Lung (tissue), 12 donors: ENCODE data around the gene CYSRT1. TPM values are rescaled to one million over a fixed set of nuclear protein-coding genes. Genes with fewer than 3 reads are reported as not detected.

Experiments
- ATAC-seq: fragments of 200-7000 bp; cut with Tn5 transposase; one replicate; pipeline ENCODE4 v1.9.1; 2020; ENCODE audit warnings: moderate number of reproducible peaks; ENCODE audit not compliant: insufficient read depth, low FRiP score
- DNase-seq, 3 donors: peaks; one replicate each; pipeline ENCODE4 v3.0.0-alpha.2; 2013 to 2017
- H3K27ac ChIP-seq, 2 donors: one replicate each; pipeline ENCODE4 v1.5.1; 2013; ENCODE audit warnings: mild to moderate bottlenecking in 2 of 2, moderate library complexity in 2 of 2, control low read depth in 1 of 2, inconsistent platforms in 1 of 2, low read depth in 1 of 2, low read length in 1 of 2
- H3K27me3 ChIP-seq, 3 donors: one replicate each; pipeline ENCODE4 v1.5.1; 2013; ENCODE audit warnings: low read length in 2 of 3; ENCODE audit not compliant: control insufficient read depth in 3 of 3, insufficient read depth in 3 of 3
- H3K36me3 ChIP-seq, 4 donors: one replicate each; pipeline ENCODE4 v1.5.1; 2013; ENCODE audit warnings: low read length in 4 of 4, mild to moderate bottlenecking in 1 of 4, moderate library complexity in 1 of 4; ENCODE audit not compliant: control insufficient read depth in 4 of 4, insufficient read depth in 4 of 4
- H3K4me1 ChIP-seq, 5 donors: one replicate each; pipeline ENCODE4 v1.5.1; 2013; ENCODE audit warnings: low read length in 5 of 5, mild to moderate bottlenecking in 2 of 5, moderate library complexity in 1 of 5; ENCODE audit not compliant: control insufficient read depth in 5 of 5, insufficient read depth in 5 of 5
- H3K4me3 ChIP-seq: one replicate; pipeline ENCODE4 v1.5.1; 2013; ENCODE audit warnings: mild to moderate bottlenecking, control low read depth, moderate library complexity
- H3K9ac ChIP-seq, 2 donors: one replicate each; pipeline ENCODE4 v1.5.1; 2013; ENCODE audit warnings: low read length in 2 of 2, control low read depth in 1 of 2; ENCODE audit not compliant: insufficient read depth in 1 of 2
- H3K9me3 ChIP-seq, 4 donors: one replicate each; pipeline ENCODE4 v1.5.1; 2013; ENCODE audit warnings: low read length in 3 of 4, mild to moderate bottlenecking in 1 of 4, moderate library complexity in 1 of 4; ENCODE audit not compliant: control insufficient read depth in 4 of 4, insufficient read depth in 3 of 4
- CTCF ChIP-seq: IDR thresholded peaks from 2 replicates; pipeline ENCODE4 v1.5.1; 2012; ENCODE audit warnings: mild to moderate bottlenecking; ENCODE audit errors: control extremely low read depth, extremely low read depth
- WGBS, 2 donors: extraction: QIAGEN DNeasy Blood & Tissue Kit; methylation state at CpG; one replicate each; pipeline ENCODE4 v1.1.7; 2013; 5-methylcytosine and 5-hydroxymethylcytosine counted together
- polyA plus RNA-seq, 2 donors: library from polyadenylated mRNA; stranded (reverse); fragments of 200-250 nt; gene quantifications; one replicate each; pipeline ENCODE4 v1.2.1, GENCODE V29; 2013
- total RNA-seq, 2 donors: library from RNA; depleted of rRNA in 1 of 2; stranded (reverse); fragments of >200 nt in 1 of 2; gene quantifications; one replicate each; pipeline ENCODE4 v1.2.1, GENCODE V29; 2014 to 2021
- donor health status: control.
- donor health status: control.
- donor health status: Bipolar disorder and iron deficiency.
- donor health status: healthy.
- donor health status: DM: yes; HTN: yes; CAD: no.

Gene CYSRT1
- total and polyA plus RNA-seq, 4 donors: 0.70 to 2.7 (median 0.92) TPM; not detected in 1

DNA sequence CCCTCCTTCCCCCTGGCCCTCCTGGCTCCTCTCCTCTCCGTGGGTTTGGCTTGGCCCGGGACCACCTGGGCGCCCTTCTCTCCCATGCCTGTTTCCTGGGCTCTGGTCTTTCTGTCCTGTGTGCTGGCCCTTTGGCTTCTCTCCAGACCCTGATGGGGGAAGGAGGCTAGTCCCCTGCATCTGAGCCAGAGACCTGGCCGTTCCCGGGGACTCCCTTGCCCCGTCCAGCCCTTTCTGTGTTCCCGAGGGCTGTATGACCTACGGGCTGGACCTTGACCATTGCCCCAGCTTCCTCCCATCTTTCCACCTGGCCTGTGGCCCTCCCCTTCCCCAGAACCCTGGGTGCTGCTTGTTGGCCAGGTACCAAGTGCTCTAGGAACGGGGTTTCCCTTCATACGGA lies 38.5 kb downstream of the CYSRT1 start:
- H3K9ac ChIP-seq: no peak overlapping the region
- H3K36me3 ChIP-seq: peaks cover 12 to 43% (median 19%) of the 10 kb centered on the region in 4 donors
- no peaks in the 10 kb centered on the region for H3K9me3 ChIP-seq
- TF ChIP-seq CTCF: no peak
- no peak overlapping the region for H3K4me3 ChIP-seq
- DNase-seq (no peak), ATAC-seq (no peak)
- H3K27ac ChIP-seq: no peak overlapping the region
- H3K27me3 ChIP-seq: no peaks in the 10 kb centered on the region
- WGBS, 2 donors: 82 to 85% methylated on average over 10 of the region's 10 CpGs
- peaks cover 0 to 5% (median 0%) of the 10 kb centered on the region in 5 donors for H3K4me1 ChIP-seq

DNA sequence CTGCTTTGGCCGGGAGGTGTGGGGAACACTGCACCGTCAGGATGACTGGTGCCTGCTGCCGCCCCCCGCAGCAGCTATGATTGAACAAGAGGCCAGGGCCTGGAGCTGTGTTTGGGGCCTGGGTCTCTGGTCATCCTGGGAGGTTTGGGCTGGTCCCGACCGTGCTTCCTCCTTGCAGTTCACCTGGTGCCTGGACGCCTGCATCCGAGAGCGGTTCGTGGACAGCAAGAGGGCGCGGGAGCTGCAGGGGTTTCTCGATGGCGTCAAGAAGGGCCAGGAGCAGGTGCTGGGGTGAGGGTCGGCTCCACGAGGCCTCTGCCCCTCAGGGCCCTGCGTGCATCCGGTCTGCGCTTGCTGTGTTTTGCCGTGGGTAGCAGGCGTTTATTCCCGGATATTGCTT lies 39.1 kb downstream of the CYSRT1 start:
- WGBS, 2 donors: 95 to 97% methylated on average over 22 of the region's 22 CpGs
- H3K9me3 ChIP-seq: no peaks in the 10 kb centered on the region
- peaks cover 7 to 41% (median 17%) of the 10 kb centered on the region in 4 donors for H3K36me3 ChIP-seq
- ATAC-seq: no peak
- TF ChIP-seq CTCF: no peak
- H3K4me3 ChIP-seq: no peak overlapping the region
- H3K27me3 ChIP-seq: no peaks in the 10 kb centered on the region
- no peak overlapping the region for H3K27ac ChIP-seq
- H3K9ac ChIP-seq: no peak overlapping the region
- peaks cover 0 to 10% (median 3%) of the 10 kb centered on the region in 5 donors for H3K4me1 ChIP-seq
- DNase-seq: no peak

GRCh38 chr9:137265496-137266161 lies 40.7 kb downstream of the CYSRT1 start:
- Histone ChIP-seq H3K27me3 (no peaks in the 10 kb centered on the region), H3K9ac (no peak overlapping the region), H3K4me3 (no peak overlapping the region), H3K9me3 (no peaks in the 10 kb centered on the region), H3K36me3 (peaks cover 8 to 38% (median 14%) of the 10 kb centered on the region in 4 donors), H3K27ac (no peak overlapping the region), H3K4me1 (peaks cover 0 to 14% (median 4%) of the 10 kb centered on the region in 5 donors)
- DNase-seq (no peak), ATAC-seq (no peak)
- WGBS, 2 donors: 93 to 95% methylated on average over 29 of the region's 29 CpGs
- no peak for TF ChIP-seq CTCF

DNA sequence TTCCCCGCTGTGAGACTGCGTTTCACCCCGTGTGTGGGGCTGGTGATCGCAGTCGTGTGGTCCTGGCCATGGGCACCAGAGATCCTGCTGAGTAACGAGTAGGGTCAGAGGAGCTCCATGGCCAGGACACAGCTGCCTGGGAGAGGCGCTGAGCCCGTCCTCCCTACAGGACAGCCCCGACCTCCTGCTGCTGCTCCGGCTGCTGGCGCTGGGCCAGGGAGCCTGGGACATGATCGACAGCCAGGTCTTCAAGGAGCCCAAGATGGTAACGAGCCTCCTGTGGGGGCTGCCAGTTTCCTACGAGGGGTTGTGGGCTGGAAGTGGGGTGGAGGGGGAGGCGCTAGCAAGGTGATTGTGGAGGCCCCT lies 41.2 kb downstream of the CYSRT1 start:
- H3K9me3 ChIP-seq: no peaks in the 10 kb centered on the region
- H3K4me1 ChIP-seq: peaks cover 0 to 14% (median 4%) of the 10 kb centered on the region in 5 donors
- no peak for ATAC-seq
- peaks cover 11 to 41% (median 16%) of the 10 kb centered on the region in 4 donors for H3K36me3 ChIP-seq
- no peaks in the 10 kb centered on the region for H3K27me3 ChIP-seq
- TF ChIP-seq CTCF: no peak
- no peak overlapping the region for H3K4me3 ChIP-seq
- H3K9ac ChIP-seq: no peak overlapping the region
- no peak overlapping the region for H3K27ac ChIP-seq
- DNase-seq: no peak
- 90 to 92% methylated on average over 15 of the region's 15 CpGs for WGBS, 2 donors
